Measurements from ENCODE around the gene CDAN1.

The CDAN1 gene

GRCh38 chr15:42733027-42733426 is 3.9 kb downstream of the CDAN1 start:
- TF ChIP-seq CTCF (IDR thresholded peaks at IDR 0.05; ENCODE audit: borderline replicate concordance, insufficient read depth, low read depth, low read length), result no peak
- no peak overlapping the region for H3K4me3 ChIP-seq (ENCODE audit: low read depth, low read length)

GRCh38 chr15:42732095-42732827 is 4.7 kb downstream of the CDAN1 start:
- H3K4me3 ChIP-seq (ENCODE audit: low read depth, low read length), result no peak overlapping the region
- no peak for TF ChIP-seq CTCF (IDR thresholded peaks at IDR 0.05; ENCODE audit: borderline replicate concordance, insufficient read depth, low read depth, low read length)

GRCh38 chr15:42731461-42731860 is 5.5 kb downstream of the CDAN1 start:
- H3K4me3 ChIP-seq (ENCODE audit: low read depth, low read length), result no peak overlapping the region
- no peak for TF ChIP-seq CTCF (IDR thresholded peaks at IDR 0.05; ENCODE audit: borderline replicate concordance, insufficient read depth, low read depth, low read length)

- no peak overlapping the region for H3K4me3 ChIP-seq (ENCODE audit: low read depth, low read length)
- TF ChIP-seq CTCF (IDR thresholded peaks at IDR 0.05; ENCODE audit: borderline replicate concordance, insufficient read depth, low read depth, low read length), result no peak
These were observed 6.4 kb downstream of the CDAN1 start for GRCh38 chr15:42730536-42730935.

- no peak for TF ChIP-seq CTCF (IDR thresholded peaks at IDR 0.05; ENCODE audit: borderline replicate concordance, insufficient read depth, low read depth, low read length)
These were observed 6.8 kb downstream of the CDAN1 start for GRCh38 chr15:42730135-42730534.

DNA sequence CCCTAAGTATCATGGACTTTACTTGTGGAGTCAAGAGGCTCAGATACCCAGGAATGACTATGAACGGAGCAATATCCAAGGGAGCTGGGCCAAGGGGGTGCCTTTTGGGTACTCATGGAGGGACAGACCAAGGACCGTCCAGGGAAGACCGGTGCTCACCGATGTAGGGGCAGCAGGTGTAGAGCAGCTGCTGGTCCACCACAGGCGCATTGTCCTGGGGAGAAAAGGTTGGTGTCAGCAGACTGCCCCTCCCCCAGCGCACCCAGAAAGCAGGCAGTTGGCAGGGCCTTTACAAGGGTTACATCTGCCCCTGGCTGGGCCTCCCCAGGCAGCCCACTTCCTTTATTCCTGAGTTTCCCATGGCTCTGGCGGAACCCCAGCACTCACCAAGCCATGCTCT is 7.5 kb downstream of the CDAN1 start:
- H3K4me3 ChIP-seq (ENCODE audit: low read depth, low read length), result no peak overlapping the region
- TF ChIP-seq CTCF (IDR thresholded peaks at IDR 0.05; ENCODE audit: borderline replicate concordance, insufficient read depth, low read depth, low read length), result no peak

More at GRCh38 chr15:42730135-42730534, 6.8 kb downstream of the CDAN1 start:
- H3K4me3 ChIP-seq (ENCODE audit: low read depth, low read length), result no peak overlapping the region

GRCh38 chr15:42728972-42729371 is 8.0 kb downstream of the CDAN1 start:
- H3K4me3 ChIP-seq (ENCODE audit: low read depth, low read length), result no peak overlapping the region
- TF ChIP-seq CTCF (IDR thresholded peaks at IDR 0.05; ENCODE audit: borderline replicate concordance, insufficient read depth, low read depth, low read length), result no peak

All from GM12875 (cell line).